ENCODE data around the gene ATXN1.
A peak's percentile ranks its signal among the peaks of the same experiment; 100 is the strongest.
"Not testable (repeated sequence)": the region's sequence is repeated elsewhere in the genome, so short reads cannot be mapped to it uniquely, and the experiment has no call there.

The ATXN1 gene

GRCh38 chr6:16716321-16716858 lies 44.9 kb downstream of the ATXN1 start:
- no peak overlapping the region for H3K4me2 ChIP-seq
- no peak overlapping the region for H3K27ac ChIP-seq
- H3K4me3 ChIP-seq, result no peak overlapping the region
- H3K27me3 ChIP-seq, result no peaks in the 10 kb centered on the region
- H4K20me1 ChIP-seq, result peaks cover 9% of the 10 kb centered on the region; the same call in 1 of the 2 replicates
- H3K9me3 ChIP-seq, result no peaks in the 10 kb centered on the region
- peaks cover 11% of the 10 kb centered on the region for H3K4me1 ChIP-seq
- H3K9ac ChIP-seq, result no peak overlapping the region
- H3K36me3 ChIP-seq, result no peaks in the 10 kb centered on the region
- TF ChIP-seq Cebpa-rat (IDR thresholded peaks at IDR 0.05), result no peak

GRCh38 chr6:16713597-16713996 lies 47.7 kb downstream of the ATXN1 start:
- no peak overlapping the region for H3K27ac ChIP-seq
- H3K4me3 ChIP-seq, result no peak overlapping the region
- no peaks in the 10 kb centered on the region for H3K27me3 ChIP-seq
- H3K4me2 ChIP-seq, result no peak overlapping the region
- no peaks in the 10 kb centered on the region for H4K20me1 ChIP-seq
- peaks cover 11% of the 10 kb centered on the region for H3K4me1 ChIP-seq
- no peak for TF ChIP-seq Cebpa-rat (IDR thresholded peaks at IDR 0.05)
- H3K9me3 ChIP-seq, result no peaks in the 10 kb centered on the region
- H3K9ac ChIP-seq, result no peak overlapping the region
- H3K36me3 ChIP-seq, result no peaks in the 10 kb centered on the region

GRCh38 chr6:16712931-16713484 lies 48.3 kb downstream of the ATXN1 start:
- Histone ChIP-seq H3K9me3 (no peaks in the 10 kb centered on the region), H3K9ac (no peak overlapping the region)

GRCh38 chr6:16712255-16712930 lies 48.9 kb downstream of the ATXN1 start:
- H3K4me3 ChIP-seq, result no peak overlapping the region
- no peaks in the 10 kb centered on the region for H3K9me3 ChIP-seq
- H3K36me3 ChIP-seq, result no peaks in the 10 kb centered on the region
- H3K4me1 ChIP-seq, result peaks cover 13% of the 10 kb centered on the region
- H3K9ac ChIP-seq, result no peak overlapping the region
- no peaks in the 10 kb centered on the region for H3K27me3 ChIP-seq
- H4K20me1 ChIP-seq, result no peaks in the 10 kb centered on the region
- H3K4me2 ChIP-seq, result peak overlapping the region; percentile 13; the same call in 1 of the 2 replicates
- H3K27ac ChIP-seq, result no peak overlapping the region
- TF ChIP-seq Cebpa-rat (IDR thresholded peaks at IDR 0.05), result no peak

More at GRCh38 chr6:16712931-16713484, 48.3 kb downstream of the ATXN1 start:
- H3K27ac ChIP-seq, result no peak overlapping the region
- H4K20me1 ChIP-seq, result no peaks in the 10 kb centered on the region
- H3K36me3 ChIP-seq, result no peaks in the 10 kb centered on the region
- H3K4me2 ChIP-seq, result peak overlapping the region; percentile 13; the same call in 1 of the 2 replicates
- no peaks in the 10 kb centered on the region for H3K27me3 ChIP-seq
- H3K4me3 ChIP-seq, result no peak overlapping the region
- H3K4me1 ChIP-seq, result peaks cover 11% of the 10 kb centered on the region
- TF ChIP-seq Cebpa-rat (IDR thresholded peaks at IDR 0.05), result no peak

GRCh38 chr6:16711546-16712254 lies 49.6 kb downstream of the ATXN1 start:
- H3K4me2 ChIP-seq, result no peak overlapping the region

GRCh38 chr6:16706911-16707783 lies 54.1 kb downstream of the ATXN1 start:
- no peak for TF ChIP-seq Cebpa-rat (IDR thresholded peaks at IDR 0.05)
- Histone ChIP-seq H3K27me3 (no peaks in the 10 kb centered on the region), H3K9ac (no peak overlapping the region), H4K20me1 (no peaks in the 10 kb centered on the region), H3K9me3 (no peaks in the 10 kb centered on the region), H3K4me1 (peaks cover 11% of the 10 kb centered on the region), H3K4me2 (peak overlapping the region; percentile 56), H3K36me3 (no peaks in the 10 kb centered on the region), H3K4me3 (no peak overlapping the region), H3K27ac (no peak overlapping the region)

More at GRCh38 chr6:16711546-16712254, 49.6 kb downstream of the ATXN1 start:
- no peaks in the 10 kb centered on the region for H3K9me3 ChIP-seq
- H3K27ac ChIP-seq, result no peak overlapping the region
- H3K4me3 ChIP-seq, result no peak overlapping the region
- H4K20me1 ChIP-seq, result no peaks in the 10 kb centered on the region
- H3K4me1 ChIP-seq, result peaks cover 19% of the 10 kb centered on the region
- no peaks in the 10 kb centered on the region for H3K36me3 ChIP-seq
- H3K9ac ChIP-seq, result no peak overlapping the region
- H3K27me3 ChIP-seq, result no peaks in the 10 kb centered on the region
- no peak for TF ChIP-seq Cebpa-rat (IDR thresholded peaks at IDR 0.05)

- not testable (repeated sequence) for H3K36me3 ChIP-seq, H4K20me1 ChIP-seq, H3K4me1 ChIP-seq, H3K27ac ChIP-seq, H3K4me2 ChIP-seq, H3K27me3 ChIP-seq, H3K9ac ChIP-seq, H3K9me3 ChIP-seq, H3K4me3 ChIP-seq
Measured at GRCh38 chr6:16706491-16706890, 54.8 kb downstream of the ATXN1 start.

GRCh38 chr6:16706029-16706428 lies 55.2 kb downstream of the ATXN1 start:
- no peak overlapping the region for H3K4me2 ChIP-seq

More at GRCh38 chr6:16706029-16706428, 55.2 kb downstream of the ATXN1 start:
- Histone ChIP-seq H3K9ac (no peak overlapping the region), H3K9me3 (no peaks in the 10 kb centered on the region), H3K27ac (no peak overlapping the region), H4K20me1 (no peaks in the 10 kb centered on the region), H3K36me3 (no peaks in the 10 kb centered on the region), H3K27me3 (no peaks in the 10 kb centered on the region), H3K4me3 (no peak overlapping the region), H3K4me1 (peaks cover 9% of the 10 kb centered on the region)
- no peak for TF ChIP-seq Cebpa-rat (IDR thresholded peaks at IDR 0.05)

Data from BLaER1 (cell line).